ENCODE measurements around the gene GAST.

- TF ChIP-seq POLR2A (IDR thresholded peaks at IDR 0.05; ENCODE audit: low read depth, low read length) (no peak), CHD1 (IDR thresholded peaks at IDR 0.05; ENCODE audit: low read depth, low read length) (no peak), USF2 (IDR thresholded peaks at IDR 0.05; ENCODE audit: low read depth, low read length) (no peak), NFE2L2 (IDR thresholded peaks at IDR 0.05; ENCODE audit: low read depth, low read length) (no peak), RAD21 (IDR thresholded peaks at IDR 0.05; ENCODE audit: low read length) (no peak)
- TF ChIP-seq, protein P1, sequence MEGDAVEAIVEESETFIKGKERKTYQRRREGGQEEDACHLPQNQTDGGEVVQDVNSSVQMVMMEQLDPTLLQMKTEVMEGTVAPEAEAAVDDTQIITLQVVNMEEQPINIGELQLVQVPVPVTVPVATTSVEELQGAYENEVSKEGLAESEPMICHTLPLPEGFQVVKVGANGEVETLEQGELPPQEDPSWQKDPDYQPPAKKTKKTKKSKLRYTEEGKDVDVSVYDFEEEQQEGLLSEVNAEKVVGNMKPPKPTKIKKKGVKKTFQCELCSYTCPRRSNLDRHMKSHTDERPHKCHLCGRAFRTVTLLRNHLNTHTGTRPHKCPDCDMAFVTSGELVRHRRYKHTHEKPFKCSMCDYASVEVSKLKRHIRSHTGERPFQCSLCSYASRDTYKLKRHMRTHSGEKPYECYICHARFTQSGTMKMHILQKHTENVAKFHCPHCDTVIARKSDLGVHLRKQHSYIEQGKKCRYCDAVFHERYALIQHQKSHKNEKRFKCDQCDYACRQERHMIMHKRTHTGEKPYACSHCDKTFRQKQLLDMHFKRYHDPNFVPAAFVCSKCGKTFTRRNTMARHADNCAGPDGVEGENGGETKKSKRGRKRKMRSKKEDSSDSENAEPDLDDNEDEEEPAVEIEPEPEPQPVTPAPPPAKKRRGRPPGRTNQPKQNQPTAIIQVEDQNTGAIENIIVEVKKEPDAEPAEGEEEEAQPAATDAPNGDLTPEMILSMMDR (conservative IDR thresholded peaks at IDR 0.05; ENCODE audit: low read depth, low read length): no peak
Measured at GRCh38 chr17:41754066-41754465, 41.9 kb downstream of the GAST start.
